ENCODE data around the gene RIN3. TPM values are rescaled to one million over a fixed set of nuclear protein-coding genes. Genes with fewer than 3 reads are reported as not detected.

The RIN3 gene
- total RNA-seq, 1 experiment from 2014 or later = 10.9 TPM

DNA sequence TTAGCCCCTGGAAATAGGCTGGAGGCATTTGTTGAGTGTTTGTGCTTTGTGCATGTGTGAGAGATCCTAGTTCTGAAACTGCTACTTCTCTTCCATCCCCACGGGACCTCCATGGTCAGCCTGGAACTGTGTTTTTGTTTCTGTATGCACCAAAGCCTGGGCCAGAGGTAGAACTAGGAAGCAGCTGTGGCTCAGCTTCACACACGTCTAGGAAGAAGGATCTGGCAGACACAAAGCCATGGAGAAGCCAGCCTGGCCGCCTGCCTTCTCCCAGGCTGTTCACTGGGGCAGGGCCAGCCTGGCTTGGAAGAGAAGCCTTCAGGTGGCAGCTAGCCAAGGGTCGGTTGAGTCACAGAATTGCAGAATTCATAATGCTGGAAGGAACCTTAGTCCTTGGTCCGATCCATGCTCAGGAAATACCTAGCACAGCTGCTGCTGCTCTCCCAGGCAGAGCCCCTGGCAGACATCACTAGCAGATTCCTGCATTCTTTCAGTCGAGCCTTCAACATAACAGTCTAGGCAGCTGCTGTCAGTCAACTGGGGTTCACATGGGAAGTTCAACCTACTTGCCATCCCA is 27.0 kb downstream of the RIN3 start:
- TF ChIP-seq, protein P1, sequence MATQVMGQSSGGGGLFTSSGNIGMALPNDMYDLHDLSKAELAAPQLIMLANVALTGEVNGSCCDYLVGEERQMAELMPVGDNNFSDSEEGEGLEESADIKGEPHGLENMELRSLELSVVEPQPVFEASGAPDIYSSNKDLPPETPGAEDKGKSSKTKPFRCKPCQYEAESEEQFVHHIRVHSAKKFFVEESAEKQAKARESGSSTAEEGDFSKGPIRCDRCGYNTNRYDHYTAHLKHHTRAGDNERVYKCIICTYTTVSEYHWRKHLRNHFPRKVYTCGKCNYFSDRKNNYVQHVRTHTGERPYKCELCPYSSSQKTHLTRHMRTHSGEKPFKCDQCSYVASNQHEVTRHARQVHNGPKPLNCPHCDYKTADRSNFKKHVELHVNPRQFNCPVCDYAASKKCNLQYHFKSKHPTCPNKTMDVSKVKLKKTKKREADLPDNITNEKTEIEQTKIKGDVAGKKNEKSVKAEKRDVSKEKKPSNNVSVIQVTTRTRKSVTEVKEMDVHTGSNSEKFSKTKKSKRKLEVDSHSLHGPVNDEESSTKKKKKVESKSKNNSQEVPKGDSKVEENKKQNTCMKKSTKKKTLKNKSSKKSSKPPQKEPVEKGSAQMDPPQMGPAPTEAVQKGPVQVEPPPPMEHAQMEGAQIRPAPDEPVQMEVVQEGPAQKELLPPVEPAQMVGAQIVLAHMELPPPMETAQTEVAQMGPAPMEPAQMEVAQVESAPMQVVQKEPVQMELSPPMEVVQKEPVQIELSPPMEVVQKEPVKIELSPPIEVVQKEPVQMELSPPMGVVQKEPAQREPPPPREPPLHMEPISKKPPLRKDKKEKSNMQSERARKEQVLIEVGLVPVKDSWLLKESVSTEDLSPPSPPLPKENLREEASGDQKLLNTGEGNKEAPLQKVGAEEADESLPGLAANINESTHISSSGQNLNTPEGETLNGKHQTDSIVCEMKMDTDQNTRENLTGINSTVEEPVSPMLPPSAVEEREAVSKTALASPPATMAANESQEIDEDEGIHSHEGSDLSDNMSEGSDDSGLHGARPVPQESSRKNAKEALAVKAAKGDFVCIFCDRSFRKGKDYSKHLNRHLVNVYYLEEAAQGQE (IDR thresholded peaks at IDR 0.05; ENCODE audit: insufficient read depth in 1 of 2, low read depth in 2 of 2, low read length in 1 of 2) = no peak
- no peak for TF ChIP-seq TCF7L2 (IDR thresholded peaks at IDR 0.05; ENCODE audit: low read depth, low read length)
- TF ChIP-seq, protein P2, sequence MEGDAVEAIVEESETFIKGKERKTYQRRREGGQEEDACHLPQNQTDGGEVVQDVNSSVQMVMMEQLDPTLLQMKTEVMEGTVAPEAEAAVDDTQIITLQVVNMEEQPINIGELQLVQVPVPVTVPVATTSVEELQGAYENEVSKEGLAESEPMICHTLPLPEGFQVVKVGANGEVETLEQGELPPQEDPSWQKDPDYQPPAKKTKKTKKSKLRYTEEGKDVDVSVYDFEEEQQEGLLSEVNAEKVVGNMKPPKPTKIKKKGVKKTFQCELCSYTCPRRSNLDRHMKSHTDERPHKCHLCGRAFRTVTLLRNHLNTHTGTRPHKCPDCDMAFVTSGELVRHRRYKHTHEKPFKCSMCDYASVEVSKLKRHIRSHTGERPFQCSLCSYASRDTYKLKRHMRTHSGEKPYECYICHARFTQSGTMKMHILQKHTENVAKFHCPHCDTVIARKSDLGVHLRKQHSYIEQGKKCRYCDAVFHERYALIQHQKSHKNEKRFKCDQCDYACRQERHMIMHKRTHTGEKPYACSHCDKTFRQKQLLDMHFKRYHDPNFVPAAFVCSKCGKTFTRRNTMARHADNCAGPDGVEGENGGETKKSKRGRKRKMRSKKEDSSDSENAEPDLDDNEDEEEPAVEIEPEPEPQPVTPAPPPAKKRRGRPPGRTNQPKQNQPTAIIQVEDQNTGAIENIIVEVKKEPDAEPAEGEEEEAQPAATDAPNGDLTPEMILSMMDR (IDR thresholded peaks at IDR 0.05) = no peak
- TF ChIP-seq POLR2AphosphoS5 (IDR thresholded peaks at IDR 0.05; ENCODE audit: low read depth, low read length) = no peak
- TF ChIP-seq SIN3A (IDR thresholded peaks at IDR 0.05; ENCODE audit: borderline replicate concordance, insufficient read depth, low read depth, low read length) = no peak
- H3K4me3 ChIP-seq (ENCODE audit: low read depth in 2 of 2, low read length in 2 of 2) = no peak overlapping the region
- H3K9me3 ChIP-seq (ENCODE audit: control insufficient read depth, insufficient read depth, low read depth, low read length) = no peaks in the 10 kb centered on the region
- H3K27me3 ChIP-seq (ENCODE audit: control insufficient read depth, insufficient read depth, low read length) = no peaks in the 10 kb centered on the region
- peak overlapping the region; percentile 39; the same call in 1 of the 2 replicates for H3K27ac ChIP-seq (ENCODE audit: low read length)
- POLR2A ChIA-PET = no interaction called here
- CTCF ChIA-PET = no interaction called here
- H3K36me3 ChIP-seq (ENCODE audit: control insufficient read depth, insufficient read depth, low read length) = no peaks in the 10 kb centered on the region
- ATAC-seq (peak; percentile 87), DNase-seq (ENCODE audit: low read depth, low spot score) (peak; percentile 67)
- no peaks in the 10 kb centered on the region; the same call in 1 of the 2 replicates for H3K4me1 ChIP-seq (ENCODE audit: control insufficient read depth, insufficient read depth, low read length)
- in situ Hi-C loops (cut with HindIII; ENCODE audit: low pct_unique_long_range_greater_than_20kb, low sequenced_read_pairs) = no loop called here
- intact Hi-C loops (cut with micrococcal nuclease; ENCODE audit: unreplicated experiment) = no loop called here
- BruUV-seq (replicated peaks) = no TSS peak

GRCh38 chr14:92542766-92543554 is 29.4 kb downstream of the RIN3 start:
- H3K27ac ChIP-seq (ENCODE audit: low read length) = no peak overlapping the region
- POLR2A ChIA-PET = interaction anchor here (0.5 kb wide), 1 partner anchor 18 kb away, joined by 7 read pairs; no protein-coding TSS in a partner anchor
- DNase-seq (ENCODE audit: low read depth, low spot score) = no peak
- TF ChIP-seq, protein P1 (IDR thresholded peaks at IDR 0.05; ENCODE audit: insufficient read depth in 1 of 2, low read depth in 2 of 2, low read length in 1 of 2) = no peak
- TF ChIP-seq, protein P2 (IDR thresholded peaks at IDR 0.05) = no peak
- no peak for TF ChIP-seq SIN3A (IDR thresholded peaks at IDR 0.05; ENCODE audit: borderline replicate concordance, insufficient read depth, low read depth, low read length)
- TF ChIP-seq TCF7L2 (IDR thresholded peaks at IDR 0.05; ENCODE audit: low read depth, low read length) = no peak
- TF ChIP-seq POLR2AphosphoS5 (IDR thresholded peaks at IDR 0.05; ENCODE audit: low read depth, low read length) = no peak
- H3K9me3 ChIP-seq (ENCODE audit: control insufficient read depth, insufficient read depth, low read depth, low read length) = no peaks in the 10 kb centered on the region
- no peaks in the 10 kb centered on the region; the same call in 1 of the 2 replicates for H3K4me1 ChIP-seq (ENCODE audit: control insufficient read depth, insufficient read depth, low read length)
- intact Hi-C loops (cut with micrococcal nuclease; ENCODE audit: unreplicated experiment) = no loop called here
- in situ Hi-C loops (cut with HindIII; ENCODE audit: low pct_unique_long_range_greater_than_20kb, low sequenced_read_pairs) = no loop called here
- CTCF ChIA-PET = interaction anchor here (0.7 kb wide), 1 partner anchor 663 kb away, joined by 5 read pairs; no protein-coding TSS in a partner anchor
- no peak overlapping the region for H3K4me3 ChIP-seq (ENCODE audit: low read depth in 2 of 2, low read length in 2 of 2)
- no TSS peak for BruUV-seq (replicated peaks)
- H3K36me3 ChIP-seq (ENCODE audit: control insufficient read depth, insufficient read depth, low read length) = no peaks in the 10 kb centered on the region
- ATAC-seq = no peak
- H3K27me3 ChIP-seq (ENCODE audit: control insufficient read depth, insufficient read depth, low read length) = no peaks in the 10 kb centered on the region

Measured in Panc1 (cell line).